Activated CD8-positive, alpha-beta memory T cell treated with anti-CD3 and anti-CD28 coated beads, Interleukin-2, amount 50 U/mL, for 1 hour (primary cell): ENCODE results near the gene GSK3B.
"Not testable (repeated sequence)": the region's sequence is repeated elsewhere in the genome, so short reads cannot be mapped to it uniquely, and the experiment has no call there.

Experiments used
- DNase-seq: peaks from one replicate; pipeline ENCODE4 v3.0.0-alpha.2; 2020; ENCODE audit errors: extremely low read depth

GSK3B gene

DNA sequence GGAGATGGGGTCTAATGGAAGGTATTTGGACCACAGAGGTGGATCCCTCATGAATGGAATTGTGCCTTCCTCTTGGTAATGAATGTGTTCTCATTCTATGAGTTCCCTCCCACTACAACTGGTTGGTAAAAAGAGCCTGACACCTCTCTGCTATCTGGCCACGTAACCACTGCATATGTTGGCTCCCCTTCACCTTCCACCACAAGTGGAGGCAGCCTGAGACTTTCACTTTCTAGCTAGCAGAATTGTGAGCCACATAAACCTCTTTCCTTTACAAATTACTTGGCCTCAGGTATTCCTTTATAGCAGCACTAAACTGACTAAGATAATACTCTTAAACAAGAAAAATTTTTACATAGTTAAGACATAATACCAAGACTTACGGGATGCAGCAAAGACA, 157.0 kb downstream of the GSK3B start:
- DNase-seq = peak; percentile 1

DNA sequence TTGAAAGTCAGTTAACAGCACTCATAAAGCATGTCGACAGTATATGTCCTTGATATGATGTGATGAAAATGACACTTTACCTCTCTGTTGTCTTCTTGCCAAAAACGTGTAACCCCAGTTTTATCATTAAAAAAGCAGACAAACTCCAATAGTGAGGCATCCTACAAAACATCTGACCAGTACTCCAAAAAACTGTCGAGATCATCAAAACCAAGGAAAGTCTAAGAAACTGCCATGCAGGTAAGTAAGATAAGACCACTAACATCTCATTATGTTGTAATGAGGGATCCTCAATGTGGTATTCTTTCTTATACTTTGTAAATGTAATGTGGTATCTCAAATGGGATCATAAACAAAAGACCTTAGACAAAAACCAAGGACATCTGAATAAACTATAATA, 160.0 kb downstream of the GSK3B start:
- DNase-seq = no peak

DNA sequence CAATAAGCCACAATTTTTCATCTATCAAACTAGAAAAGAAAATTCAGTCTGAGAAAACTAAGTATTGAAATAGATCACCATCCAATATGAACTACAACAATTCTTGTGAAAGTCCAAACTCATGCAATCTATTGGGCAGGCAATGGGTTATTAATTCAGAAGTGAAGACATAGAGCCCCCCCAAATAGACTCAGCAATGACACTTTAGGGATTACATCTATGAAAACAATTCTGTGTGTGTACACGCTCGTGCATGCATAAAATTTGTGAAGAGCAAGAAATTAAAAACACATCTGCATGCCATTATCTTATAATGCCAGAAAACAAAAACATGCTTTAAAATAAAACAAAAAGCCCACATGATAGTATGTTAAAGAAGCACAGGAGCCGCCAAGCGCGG, 161.0 kb downstream of the GSK3B start:
- DNase-seq = no peak

DNA sequence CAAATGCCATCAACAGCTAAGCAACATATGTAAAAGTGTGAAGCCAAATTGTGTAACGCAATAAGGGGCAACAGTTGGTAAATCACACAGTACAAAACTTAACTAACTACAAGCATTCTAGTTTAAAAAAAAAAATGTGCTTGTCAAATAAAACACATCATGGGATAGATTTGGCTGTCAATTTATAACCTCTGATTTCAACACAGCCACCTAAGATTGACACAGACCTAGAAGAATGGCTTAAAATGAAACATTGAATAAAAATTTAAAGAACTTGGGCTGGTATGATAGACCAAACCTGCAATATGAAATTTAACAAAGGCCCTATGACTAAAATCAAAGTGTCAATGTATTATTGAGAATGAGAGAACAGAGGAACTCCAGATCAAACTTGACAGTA, 164.0 kb downstream of the GSK3B start:
- DNase-seq = no peak

DNA sequence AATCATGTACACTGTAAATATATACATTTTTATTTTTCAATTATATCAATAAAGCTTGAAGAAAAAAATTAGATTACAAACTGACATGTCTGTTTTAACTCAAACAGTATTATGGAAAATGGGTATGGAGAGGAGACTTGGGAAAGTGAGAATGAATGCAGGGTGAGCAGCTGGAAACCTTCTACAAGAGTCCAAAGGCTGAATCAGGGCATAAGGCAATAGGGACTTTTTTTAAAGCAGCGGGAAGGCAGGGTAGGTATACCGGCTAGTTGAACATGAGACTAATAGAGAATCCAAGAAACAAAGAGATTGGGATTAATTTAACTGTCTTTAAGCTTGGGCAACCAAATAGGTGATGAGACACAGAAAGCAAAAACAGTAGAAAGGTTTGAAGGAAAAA, 167.1 kb downstream of the GSK3B start:
- no peak for DNase-seq

DNA sequence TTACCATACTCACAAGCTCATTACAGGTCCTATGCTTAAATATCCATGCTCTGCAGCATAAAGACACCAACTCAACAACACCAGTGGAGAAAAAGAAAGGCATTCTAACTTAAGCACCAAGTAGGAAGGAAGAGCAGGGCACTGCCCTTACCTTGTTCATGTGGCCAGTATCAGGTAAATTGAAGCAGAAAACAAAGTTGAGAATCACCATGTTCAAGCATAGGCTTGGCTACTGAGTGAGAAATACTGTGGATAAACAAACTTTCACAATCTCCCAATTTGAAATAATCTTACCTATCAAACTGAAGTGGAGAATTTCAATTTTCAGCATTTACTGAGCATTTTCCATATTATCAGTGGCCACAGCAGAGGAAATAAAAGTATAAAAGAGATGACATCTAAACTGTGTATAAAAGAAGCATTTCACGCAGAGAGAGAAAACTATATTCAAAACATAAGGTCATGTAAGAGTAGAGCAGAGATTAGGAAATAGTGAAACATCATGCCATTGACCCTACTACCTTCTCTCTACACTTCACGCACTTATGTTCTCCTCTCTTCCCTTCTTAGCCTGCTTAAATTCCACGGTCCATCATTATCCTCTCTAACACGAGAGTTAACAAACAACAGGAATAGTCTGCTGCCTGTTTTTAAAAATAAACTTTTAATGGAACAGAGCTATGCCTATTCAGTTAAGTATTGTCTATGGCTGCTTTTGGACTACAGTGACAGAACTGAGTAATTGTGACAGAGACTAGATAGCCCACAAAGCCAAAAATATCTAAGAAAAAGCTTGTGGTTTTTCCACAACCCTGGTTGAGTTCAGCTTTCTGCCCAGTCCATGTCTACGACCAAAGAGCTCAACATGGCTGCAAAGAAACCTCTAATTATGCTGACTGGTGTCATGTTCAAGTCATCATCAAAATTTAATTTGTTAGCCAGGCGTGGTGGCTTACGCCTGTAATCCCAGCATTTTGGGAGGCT, 169.8 kb downstream of the GSK3B start:
- DNase-seq = no peak

DNA sequence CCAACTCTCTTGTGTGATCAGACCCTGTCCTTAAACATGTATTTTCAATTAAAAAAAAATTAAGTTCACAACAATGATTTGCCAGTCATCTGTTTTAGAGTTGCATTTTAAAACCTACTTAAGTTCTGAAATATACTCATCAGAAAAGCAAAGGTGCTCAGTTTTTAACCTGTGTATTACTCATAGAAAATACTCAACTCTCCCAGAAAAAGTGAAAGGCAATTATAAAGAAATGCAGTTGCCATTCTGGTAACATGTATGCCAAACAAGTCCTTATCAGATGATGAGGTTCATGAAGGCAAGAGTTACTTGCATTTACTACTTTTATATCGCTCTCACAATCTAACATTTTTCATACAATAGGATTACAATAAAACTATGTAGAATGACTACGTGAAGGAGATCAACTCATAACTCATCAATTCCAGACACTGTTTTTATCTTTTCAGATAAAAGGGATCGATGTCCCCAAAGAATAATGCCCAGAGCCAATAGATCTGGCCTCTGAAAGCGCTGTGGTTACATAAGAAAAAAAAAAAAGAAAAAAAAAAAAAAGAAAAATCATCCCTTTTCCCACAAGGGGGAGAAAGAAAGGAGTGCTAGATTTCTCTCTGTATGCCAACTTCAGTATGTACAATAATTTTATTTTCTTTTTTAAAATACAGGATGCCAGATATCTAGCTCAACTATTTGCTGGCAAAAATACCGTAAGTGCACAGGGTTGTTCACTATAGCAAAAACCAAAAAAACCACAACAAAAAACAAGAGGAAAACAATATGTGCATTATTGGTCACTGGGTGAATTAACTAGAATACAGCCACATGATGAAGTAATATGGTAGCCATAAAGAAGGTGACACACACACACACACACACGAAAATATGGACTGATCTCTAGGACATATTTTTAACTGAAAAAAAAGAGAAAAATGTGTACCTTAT, 175.0 kb downstream of the GSK3B start:
- no peak for DNase-seq

DNA sequence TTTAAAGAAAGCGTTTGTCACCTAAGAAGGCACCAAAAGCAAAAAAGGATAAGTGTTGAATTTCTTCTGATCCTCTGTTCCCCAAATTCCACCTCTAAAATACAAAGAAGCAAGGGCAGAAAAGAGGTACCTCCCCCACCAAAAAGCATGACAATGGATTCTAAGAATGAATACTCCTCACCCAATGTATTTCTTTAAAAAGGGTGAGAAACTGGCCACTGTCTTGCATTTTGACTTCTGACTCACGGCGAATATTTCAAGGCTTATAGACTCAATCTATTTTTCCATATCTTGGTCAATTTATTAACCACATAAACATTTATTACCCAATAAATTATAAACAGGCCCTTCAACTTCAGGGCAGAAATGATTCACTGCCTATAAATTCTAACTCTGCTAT, 181.2 kb downstream of the GSK3B start:
- DNase-seq = no peak

DNA sequence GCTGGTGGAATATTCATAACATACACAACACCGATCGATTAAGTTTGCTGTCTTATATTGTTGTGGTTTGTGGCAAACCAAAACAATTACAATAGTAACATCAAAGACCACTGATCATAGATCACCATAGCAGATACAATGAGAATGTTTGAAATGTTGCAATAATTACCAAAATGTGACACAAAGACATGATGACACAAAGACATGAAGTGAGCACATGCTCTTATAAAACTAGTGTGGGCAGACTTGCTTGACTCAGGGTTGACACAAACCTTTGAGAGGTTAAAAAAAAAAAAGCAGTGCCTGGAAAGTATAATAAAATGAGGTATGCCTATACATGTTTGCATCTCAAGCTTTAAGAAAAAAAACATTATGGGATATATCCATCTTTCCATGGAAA, 182.0 kb downstream of the GSK3B start:
- no peak for DNase-seq

DNA sequence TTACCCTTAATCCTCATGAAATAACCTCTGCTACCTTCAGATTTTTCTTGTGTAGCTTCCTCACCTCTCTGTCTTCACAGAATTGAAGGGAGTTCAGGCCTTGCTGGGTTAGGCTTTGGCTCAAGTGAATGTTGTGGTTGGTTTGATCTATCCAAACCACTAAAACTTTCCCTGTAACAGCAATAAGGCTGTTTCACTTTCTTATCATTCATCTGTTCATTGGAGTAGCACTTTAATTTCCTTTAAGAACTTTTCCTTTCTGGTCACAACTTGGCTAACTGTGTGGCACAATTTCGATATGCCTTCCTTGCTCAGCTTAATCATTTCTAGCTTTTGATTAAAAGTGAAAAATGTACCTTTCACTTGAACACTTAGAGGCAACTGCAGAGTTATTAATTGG, 182.5 kb downstream of the GSK3B start:
- no peak for DNase-seq

DNA sequence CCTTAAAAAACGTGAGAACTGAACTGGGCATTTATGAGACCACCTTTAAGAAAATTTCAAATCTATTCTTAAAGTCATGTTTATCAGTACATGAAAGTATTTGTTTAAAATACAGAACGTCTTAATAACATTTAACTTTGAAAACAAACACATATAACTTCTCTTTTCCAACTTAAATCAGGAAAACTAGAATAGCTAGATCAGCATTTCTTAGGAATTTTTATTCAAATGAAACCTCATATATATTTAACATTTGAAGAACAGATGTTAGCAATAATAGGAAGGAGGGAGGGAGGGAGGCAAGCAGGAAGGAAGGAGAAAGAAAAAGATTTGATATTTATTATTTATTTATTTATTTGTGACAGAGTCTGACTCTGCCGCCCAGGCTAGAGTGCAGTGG, 192.2 kb downstream of the GSK3B start:
- DNase-seq = no peak

DNA sequence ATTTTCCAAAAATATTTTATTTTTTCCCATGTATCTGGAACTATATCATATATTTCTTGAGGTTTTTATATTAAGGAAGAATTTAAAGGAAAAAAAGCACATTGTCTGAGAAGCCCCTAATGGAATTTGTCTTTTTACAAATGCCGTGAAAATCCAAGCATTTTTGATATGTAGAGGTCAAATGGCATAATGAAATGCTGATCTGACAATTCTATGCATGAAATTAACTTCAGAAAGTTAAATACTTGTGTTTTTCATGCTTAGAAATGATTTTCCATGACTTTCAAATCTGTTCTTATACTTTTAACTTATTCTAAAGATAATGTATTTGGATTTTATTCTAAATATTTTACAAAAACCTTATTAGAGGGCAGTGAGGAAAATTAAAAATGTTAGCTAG, 193.1 kb downstream of the GSK3B start:
- DNase-seq = no peak

DNA sequence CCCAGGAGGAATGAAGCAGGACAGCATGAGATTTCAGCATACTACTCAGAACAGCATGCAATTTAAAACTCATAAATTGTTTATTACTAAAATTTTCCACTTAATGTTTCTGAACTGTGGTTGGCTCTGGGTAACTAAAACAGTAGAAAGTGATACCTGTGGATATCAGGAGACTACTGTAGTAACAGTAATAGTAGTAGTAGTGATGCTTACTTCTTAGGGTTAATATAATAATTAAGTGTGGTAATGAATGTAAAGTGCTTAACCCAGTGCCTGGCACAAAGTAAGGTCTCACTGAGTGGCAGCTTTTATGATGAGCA, 195.1 kb downstream of the GSK3B start:
- DNase-seq = no peak

DNA sequence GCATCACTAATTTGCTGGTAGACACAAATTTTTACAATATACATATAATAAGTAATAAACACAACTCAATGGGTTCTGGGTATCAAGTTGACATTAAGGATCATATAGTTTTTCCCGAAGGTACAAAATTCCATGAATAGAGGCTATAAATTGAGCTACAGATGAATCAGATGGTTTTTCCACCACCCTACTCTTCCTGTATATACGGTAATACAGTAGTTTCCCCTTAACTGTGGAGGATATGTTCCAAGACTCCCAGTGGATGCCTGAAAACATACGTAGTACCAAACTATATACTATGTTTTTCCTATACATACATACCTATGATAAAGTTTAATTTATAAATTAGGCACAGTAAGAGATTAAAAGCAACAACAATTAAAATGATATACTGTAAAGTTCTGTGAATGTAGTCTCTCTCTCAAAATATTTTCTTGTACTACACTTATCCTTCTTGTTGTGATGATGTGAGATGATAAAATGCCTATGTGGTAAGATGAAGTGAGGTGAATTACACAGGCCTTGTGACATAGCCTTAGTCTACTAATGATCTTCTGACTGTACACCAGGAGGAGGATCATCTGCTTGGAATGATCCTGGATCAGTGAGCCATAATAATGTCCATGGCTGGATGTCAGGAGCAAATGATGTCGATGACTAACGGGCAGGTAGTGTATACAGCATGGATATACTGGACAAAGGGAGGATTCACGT, 195.6 kb downstream of the GSK3B start:
- DNase-seq = no peak

DNA sequence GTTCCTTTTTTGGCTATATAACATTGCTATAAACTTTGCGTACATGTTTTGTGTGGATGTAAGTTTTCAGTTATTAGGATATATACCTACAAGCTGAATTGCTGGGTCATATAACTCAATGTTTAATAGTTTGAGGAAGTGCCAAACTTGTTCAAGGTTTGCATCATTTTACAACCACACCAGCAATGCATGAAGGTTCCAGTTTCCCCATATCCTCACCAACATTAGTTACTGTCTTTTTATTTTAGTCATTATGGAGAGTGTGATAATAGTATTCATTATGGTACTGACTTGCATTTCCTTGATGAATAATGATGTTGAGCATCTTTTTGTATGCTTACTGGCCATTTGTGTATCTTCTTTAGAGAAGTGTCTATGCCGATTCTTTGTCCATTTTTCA, 200.1 kb downstream of the GSK3B start:
- DNase-seq = no peak

DNA sequence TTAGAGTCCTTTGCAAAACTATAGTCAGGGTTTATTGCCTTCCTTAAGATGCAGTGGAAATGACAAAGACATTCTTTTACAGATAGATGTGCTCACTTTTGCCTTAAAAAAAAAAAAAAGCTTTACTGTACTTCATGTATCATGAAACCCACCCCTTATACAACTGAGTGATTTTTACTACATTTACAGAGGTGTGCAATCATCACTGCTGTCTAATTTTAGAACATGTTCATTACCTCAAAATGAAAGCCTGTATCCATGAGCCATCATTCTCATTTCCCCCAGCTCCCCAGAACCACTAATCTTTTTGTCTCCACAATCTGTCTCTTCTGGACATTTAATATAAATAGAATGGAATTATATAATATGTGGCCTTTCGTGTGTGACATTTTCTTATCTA, 200.5 kb downstream of the GSK3B start:
- no peak for DNase-seq

DNA sequence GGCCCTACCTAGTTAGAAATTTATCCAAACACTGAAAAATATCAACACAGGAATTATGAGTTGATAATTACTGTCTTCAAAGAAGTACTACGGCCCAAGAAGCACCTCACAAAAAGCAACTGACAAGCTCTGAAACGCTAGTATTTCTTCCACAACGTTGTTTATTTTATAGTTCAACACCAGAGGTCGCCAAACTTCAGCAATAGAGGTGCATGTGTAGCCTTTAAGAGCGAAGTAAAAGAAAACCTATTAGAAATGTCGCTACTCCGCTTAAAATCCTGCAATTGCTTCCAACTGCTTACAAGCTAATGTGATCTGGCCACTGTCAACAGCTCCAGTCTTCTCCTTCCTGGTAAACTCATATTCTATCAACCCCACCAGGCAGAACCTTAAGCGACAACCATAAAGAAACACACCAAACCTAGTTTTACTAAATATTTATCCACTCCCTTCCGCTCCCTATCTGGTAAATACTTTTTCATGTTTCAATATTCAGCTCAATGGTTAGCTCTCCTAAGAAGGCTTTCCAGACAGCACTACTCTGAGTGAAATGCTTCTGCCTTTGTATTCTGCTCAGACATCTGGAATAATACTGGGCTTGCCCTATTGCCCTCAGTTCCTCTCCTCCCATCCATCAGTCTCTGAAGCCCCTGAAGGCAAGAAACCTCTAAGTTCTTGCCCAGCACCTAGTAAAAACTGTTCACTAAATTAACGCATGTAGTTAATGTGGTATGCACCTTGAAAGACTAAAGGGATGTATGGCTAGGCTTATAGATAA, 202.1 kb downstream of the GSK3B start:
- peak; percentile 10 for DNase-seq

DNA sequence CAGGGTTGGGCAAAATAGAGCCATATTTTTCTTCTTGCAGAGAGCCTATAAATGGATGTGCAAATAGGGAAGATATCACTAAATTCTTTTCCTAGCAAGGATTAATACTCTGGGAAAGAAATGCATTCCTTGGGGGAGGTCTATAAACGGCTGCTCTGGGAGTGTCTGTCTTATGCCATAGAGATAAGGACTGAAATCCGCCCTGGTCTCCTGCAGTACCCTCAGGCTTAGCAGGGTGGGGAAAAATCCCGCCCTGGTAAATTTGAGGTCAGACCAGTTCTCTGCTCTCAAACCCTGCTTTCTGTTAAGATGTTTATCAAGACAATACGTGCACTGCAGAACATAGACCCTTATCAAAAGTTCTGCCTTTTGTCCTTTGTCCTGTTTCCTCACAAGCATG, 205.6 kb downstream of the GSK3B start:
- not testable (repeated sequence) for DNase-seq

DNA sequence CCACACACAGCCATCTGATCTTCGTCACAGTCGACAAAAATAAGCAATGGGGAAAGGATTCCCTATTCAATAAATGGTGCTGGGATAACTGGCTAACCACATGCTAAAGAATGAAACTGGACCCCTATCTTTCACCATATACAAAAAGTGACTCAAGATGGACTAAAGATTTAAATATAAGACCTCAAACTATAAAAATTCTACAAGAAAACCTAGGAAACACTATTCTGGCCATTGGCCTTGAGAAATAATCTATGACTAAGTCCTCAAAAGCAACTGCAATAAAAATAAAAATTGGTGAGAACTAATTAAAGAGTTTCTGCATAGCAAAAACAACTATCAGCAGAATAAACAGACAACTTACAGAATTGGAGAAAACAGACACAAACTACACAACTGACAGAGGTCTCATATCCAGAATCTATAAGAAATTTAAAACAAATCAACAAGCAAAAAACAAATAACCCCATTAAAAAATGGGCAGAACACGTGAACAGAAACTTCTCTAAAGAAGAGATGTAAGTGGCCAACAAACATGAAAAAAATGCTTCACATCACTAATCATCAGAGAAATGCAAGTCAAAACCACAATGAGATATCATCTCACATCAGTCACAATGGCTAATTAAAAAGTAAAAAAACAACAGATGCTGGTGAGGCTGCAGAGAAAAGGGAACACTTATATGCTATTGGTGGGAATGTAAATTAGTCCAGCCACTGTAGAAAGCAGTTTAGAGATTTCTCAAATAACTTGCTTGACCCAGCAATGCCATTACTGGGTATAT, 208.3 kb downstream of the GSK3B start:
- no peak for DNase-seq

DNA sequence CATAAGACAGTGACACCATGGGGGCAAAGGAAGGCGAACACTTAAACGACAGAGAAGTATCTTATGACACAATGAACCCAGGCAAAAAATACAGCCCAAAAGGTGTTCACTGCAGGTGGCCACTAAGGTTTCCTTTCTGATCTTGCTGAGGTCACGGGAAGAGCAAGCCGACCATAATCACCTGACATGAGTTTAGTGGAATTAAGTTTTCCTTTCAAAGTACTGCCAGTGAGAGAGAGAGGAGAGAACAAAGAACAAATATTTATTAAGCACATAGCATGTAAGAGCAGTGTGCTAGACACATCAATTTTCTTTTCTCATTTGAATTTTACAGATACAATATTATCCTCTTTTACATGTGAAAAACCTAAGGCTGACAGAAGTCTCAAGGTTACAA, 210.1 kb downstream of the GSK3B start:
- no peak for DNase-seq
